Measurements from ENCODE around the gene ATRNL1. TPM values are rescaled to one million over a fixed set of nuclear protein-coding genes. Genes with fewer than 3 reads are reported as not detected.

ATRNL1 gene, protein sequence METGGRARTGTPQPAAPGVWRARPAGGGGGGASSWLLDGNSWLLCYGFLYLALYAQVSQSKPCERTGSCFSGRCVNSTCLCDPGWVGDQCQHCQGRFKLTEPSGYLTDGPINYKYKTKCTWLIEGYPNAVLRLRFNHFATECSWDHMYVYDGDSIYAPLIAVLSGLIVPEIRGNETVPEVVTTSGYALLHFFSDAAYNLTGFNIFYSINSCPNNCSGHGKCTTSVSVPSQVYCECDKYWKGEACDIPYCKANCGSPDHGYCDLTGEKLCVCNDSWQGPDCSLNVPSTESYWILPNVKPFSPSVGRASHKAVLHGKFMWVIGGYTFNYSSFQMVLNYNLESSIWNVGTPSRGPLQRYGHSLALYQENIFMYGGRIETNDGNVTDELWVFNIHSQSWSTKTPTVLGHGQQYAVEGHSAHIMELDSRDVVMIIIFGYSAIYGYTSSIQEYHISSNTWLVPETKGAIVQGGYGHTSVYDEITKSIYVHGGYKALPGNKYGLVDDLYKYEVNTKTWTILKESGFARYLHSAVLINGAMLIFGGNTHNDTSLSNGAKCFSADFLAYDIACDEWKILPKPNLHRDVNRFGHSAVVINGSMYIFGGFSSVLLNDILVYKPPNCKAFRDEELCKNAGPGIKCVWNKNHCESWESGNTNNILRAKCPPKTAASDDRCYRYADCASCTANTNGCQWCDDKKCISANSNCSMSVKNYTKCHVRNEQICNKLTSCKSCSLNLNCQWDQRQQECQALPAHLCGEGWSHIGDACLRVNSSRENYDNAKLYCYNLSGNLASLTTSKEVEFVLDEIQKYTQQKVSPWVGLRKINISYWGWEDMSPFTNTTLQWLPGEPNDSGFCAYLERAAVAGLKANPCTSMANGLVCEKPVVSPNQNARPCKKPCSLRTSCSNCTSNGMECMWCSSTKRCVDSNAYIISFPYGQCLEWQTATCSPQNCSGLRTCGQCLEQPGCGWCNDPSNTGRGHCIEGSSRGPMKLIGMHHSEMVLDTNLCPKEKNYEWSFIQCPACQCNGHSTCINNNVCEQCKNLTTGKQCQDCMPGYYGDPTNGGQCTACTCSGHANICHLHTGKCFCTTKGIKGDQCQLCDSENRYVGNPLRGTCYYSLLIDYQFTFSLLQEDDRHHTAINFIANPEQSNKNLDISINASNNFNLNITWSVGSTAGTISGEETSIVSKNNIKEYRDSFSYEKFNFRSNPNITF (N-terminal part only)
- 35.1 and 68.1 TPM in 2 replicates for total RNA-seq (2014; rRNA removed; shearing (Covaris generic))

DNA sequence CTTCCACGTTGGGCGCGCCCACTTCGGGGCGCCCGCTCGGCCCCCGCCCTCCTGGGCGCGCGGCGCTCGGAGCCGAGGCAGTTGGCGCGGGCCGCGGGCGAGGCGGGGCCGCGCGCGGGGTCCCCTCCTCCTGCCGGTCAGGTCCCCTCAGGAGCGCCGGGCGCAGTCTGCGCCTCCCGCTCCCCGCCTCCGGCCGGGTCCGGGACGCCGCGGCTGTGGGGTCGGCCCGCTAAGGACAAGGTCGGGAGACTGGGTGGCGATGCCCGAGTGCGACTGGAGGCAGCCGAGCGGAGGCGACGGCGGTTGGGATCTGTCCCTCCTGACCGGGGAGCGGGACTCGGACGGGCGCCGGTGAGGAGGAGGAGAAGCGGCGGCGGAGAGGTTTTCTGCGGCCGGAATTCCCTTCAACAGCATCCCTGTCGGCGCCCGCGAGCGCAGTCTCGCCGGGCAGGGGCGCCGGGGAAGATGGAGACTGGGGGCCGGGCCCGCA is at the start of gene ATRNL1:
ATRNL1 (plus strand) TSS at position 80 of the 490 bp plus-strand sequence; CDS start at position 466, 386 bp downstream.
- no peaks in the 10 kb centered on the region for H3K36me3 ChIP-seq (replicated peaks; ENCODE audit: control insufficient read depth, insufficient read depth, low read length)
- DNase-seq = peak; percentile 89
- peak within 1 kb of the TSS; percentile 84 for H3K4me3 ChIP-seq (ENCODE audit: insufficient read depth, low read depth, low read length)
- H3K27me3 ChIP-seq (ENCODE audit: control insufficient read depth, insufficient read depth, low read length) = peaks cover 16% of the 10 kb centered on the region

DNA sequence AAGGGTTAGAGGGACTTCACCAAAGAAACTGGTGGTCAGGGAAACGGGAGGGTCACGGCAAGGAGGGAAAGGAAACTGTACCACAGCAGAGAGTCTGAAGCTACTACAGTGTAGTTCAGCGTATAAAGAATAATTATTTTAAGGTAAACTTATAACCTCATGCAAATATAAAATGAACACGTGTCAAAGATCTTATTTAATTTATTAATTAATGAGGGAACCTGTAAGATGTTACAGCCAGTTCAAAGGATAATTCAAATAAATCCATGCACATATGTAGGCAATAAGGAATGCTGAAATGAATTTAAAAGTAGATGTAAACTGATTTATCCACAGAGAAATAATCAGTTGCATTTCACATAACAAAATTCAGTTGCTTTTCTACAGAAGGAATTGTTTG is 49.4 kb upstream of the ATRNL1 start:
- Histone ChIP-seq H3K36me3 (replicated peaks; ENCODE audit: control insufficient read depth, insufficient read depth, low read length) (no peaks in the 10 kb centered on the region), H3K27me3 (ENCODE audit: control insufficient read depth, insufficient read depth, low read length) (no peaks in the 10 kb centered on the region), H3K4me3 (ENCODE audit: insufficient read depth, low read depth, low read length) (no peak overlapping the region)
- no peak for DNase-seq

DNA sequence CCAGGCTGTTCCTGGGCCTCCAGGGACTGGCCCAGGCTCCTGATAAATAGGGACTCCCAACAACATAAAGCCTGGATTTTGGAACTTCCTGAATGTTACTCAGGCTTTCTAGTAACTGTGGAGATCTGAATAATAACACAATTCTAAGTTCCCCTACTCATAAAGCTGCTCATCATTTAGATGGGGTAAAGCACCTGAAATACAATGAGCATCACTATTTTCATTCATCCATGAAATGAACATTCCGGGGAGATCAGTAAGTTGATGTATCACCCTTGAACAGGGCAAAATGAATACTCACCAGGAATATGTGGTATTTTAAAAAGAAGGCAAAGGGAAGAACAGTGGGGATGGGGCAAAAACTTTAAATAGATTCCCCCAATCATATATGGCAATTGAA is 48.3 kb upstream of the ATRNL1 start:
- no peaks in the 10 kb centered on the region for H3K27me3 ChIP-seq (ENCODE audit: control insufficient read depth, insufficient read depth, low read length)
- no peak overlapping the region for H3K4me3 ChIP-seq (ENCODE audit: insufficient read depth, low read depth, low read length)
- H3K36me3 ChIP-seq (replicated peaks; ENCODE audit: control insufficient read depth, insufficient read depth, low read length) = no peaks in the 10 kb centered on the region
- DNase-seq = no peak

DNA sequence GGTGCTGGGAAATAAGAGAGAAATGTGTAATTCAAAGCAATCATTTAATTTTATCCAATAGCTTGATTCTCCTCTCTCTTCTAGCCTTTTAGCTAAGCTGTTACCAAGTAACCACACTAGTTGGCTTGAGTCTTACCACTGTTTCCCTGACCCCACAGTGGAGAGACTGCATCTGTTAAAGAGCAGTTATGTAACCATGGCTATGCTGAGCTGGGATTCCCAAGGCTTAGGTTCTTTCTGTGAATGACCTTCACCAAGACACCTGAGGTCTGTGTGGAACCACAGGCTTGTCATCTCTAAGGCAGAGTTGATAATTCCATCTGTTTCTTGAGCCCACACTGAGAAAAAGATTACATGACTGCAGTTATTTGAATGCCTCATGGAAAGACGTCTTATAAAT is 47.7 kb upstream of the ATRNL1 start:
- Histone ChIP-seq H3K27me3 (ENCODE audit: control insufficient read depth, insufficient read depth, low read length) (no peaks in the 10 kb centered on the region), H3K4me3 (ENCODE audit: insufficient read depth, low read depth, low read length) (no peak overlapping the region), H3K36me3 (replicated peaks; ENCODE audit: control insufficient read depth, insufficient read depth, low read length) (no peaks in the 10 kb centered on the region)
- no peak for DNase-seq

DNA sequence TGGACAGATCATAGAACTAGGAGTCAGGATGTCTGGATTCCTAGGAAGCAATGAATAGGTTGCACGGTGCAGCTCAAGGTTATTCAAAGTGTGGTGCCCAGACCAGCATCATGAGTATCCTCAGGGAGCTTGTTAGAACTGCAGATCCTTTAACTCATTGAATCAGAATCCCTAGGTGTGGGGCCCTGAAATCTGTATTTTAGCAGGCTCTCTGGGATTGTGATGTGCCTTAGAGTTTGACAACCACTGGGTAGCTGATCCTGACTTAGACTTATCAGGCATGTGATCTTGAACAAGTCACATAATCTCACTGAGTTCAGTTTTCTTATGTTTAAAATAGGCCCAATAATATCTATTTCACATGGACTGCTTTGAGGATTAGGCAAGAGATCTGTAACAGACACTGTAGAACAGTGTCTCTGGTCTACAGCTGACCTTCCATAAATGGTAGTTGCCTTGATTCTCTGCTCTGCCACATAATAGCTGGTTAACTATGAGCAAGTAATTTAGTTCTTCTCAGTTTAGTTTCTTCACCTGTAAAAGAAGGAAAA is 46.4 kb upstream of the ATRNL1 start:
- Histone ChIP-seq H3K4me3 (ENCODE audit: insufficient read depth, low read depth, low read length) (no peak overlapping the region), H3K36me3 (replicated peaks; ENCODE audit: control insufficient read depth, insufficient read depth, low read length) (no peaks in the 10 kb centered on the region), H3K27me3 (ENCODE audit: control insufficient read depth, insufficient read depth, low read length) (no peaks in the 10 kb centered on the region)
- DNase-seq = no peak

DNA sequence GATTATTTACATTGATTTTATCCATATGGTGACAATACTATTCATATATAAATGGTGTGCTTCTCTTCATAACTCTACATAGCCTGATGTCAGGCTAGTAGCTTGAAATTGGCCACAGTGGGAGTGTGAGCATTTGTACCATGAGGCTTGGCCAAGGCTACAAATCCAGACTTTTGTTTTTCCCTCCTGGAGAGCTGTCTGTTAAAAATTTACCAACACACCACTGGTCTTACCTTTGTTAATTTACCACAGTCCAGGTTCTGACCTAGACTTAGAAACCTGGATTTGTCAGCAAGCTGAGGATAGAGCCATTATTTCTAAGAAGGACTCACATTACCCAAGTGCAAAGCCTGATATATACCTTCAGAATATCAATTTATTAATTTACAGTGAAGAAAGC is 45.5 kb upstream of the ATRNL1 start:
- Histone ChIP-seq H3K27me3 (ENCODE audit: control insufficient read depth, insufficient read depth, low read length) (no peaks in the 10 kb centered on the region), H3K36me3 (replicated peaks; ENCODE audit: control insufficient read depth, insufficient read depth, low read length) (no peaks in the 10 kb centered on the region)
- no peak for DNase-seq

DNA sequence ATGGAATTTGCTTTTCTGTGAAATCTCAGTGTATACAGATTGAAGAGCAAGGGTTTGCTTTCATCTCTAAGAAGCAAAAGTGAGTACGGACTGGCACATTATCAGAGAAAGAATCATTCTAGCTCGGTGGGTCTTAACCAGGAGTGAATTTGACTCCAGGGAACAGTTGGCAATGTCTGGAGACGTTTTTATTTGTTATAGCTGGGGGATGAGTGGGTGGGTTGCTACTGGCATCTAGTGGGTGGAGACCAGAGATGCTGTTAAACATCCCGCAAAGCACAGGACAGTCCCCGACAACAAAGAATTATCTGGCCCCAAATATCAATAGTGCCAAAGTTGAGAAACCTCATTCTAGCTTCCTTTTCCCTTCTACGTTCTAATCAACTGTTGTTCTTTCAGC is 43.8 kb upstream of the ATRNL1 start:
- no peaks in the 10 kb centered on the region for H3K36me3 ChIP-seq (replicated peaks; ENCODE audit: control insufficient read depth, insufficient read depth, low read length)
- H3K27me3 ChIP-seq (ENCODE audit: control insufficient read depth, insufficient read depth, low read length) = no peaks in the 10 kb centered on the region
- no peak overlapping the region for H3K4me3 ChIP-seq (ENCODE audit: insufficient read depth, low read depth, low read length)
- DNase-seq = no peak

More for the DNA sequence above, 45.5 kb upstream of the ATRNL1 start:
- H3K4me3 ChIP-seq (ENCODE audit: insufficient read depth, low read depth, low read length) = no peak overlapping the region

GRCh38 chr10:115049960-115050359 is 43.2 kb upstream of the ATRNL1 start:
- H3K27me3 ChIP-seq (ENCODE audit: control insufficient read depth, insufficient read depth, low read length) = no peaks in the 10 kb centered on the region
- DNase-seq = no peak
- H3K36me3 ChIP-seq (replicated peaks; ENCODE audit: control insufficient read depth, insufficient read depth, low read length) = no peaks in the 10 kb centered on the region
- H3K4me3 ChIP-seq (ENCODE audit: insufficient read depth, low read depth, low read length) = no peak overlapping the region

DNA sequence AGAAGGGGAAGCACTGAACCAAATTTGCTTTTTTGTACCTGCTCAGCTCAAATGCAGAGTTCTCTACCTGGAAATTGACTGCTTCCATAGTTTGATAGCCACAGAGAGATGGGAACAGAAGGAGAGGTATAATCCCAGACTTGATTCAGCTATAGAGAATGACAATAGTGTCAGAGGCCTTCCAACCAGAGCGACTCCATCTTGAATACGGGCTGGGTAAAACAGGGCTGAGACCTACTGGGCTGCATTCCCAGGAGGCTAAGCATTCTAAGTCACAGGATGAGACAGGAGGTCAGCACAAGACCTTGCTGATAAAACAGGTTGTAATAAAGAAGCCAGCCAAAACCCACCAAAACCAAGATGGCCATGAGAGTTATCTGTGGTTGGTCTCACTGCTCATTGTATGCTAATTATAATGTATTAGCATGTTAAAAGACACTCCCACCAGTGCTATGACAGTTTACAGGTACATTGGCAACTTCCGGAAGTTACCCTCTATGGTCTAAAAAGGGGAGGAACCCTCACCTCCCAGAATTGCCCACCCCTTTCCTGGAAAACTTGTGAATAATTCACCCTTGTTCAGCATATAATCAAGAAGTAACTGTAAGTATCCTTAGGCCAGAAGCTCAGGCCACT is 42.7 kb upstream of the ATRNL1 start:
- H3K4me3 ChIP-seq (ENCODE audit: insufficient read depth, low read depth, low read length) = no peak overlapping the region
- no peaks in the 10 kb centered on the region for H3K36me3 ChIP-seq (replicated peaks; ENCODE audit: control insufficient read depth, insufficient read depth, low read length)

DNA sequence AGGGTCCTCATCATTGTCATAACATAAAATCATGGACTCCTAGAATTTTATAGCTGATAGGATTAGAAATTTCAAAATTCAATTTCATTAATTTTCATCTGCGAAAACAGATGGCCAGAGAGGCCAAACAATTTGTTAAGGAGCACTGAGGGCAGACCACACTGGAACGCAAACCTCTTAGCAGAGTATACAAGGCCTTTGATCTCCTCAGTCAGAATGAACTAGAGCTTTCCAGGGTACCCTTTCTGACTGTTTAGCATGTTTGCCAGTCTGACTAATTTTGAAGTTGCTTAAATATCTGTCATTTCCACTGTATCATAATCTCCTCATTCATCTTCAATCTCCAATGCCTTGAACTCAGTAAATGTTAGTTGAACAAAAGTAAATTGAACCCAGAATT is 41.9 kb upstream of the ATRNL1 start:
- no peak for DNase-seq
- H3K4me3 ChIP-seq (ENCODE audit: insufficient read depth, low read depth, low read length) = no peak overlapping the region
- H3K27me3 ChIP-seq (ENCODE audit: control insufficient read depth, insufficient read depth, low read length) = no peaks in the 10 kb centered on the region
- no peaks in the 10 kb centered on the region for H3K36me3 ChIP-seq (replicated peaks; ENCODE audit: control insufficient read depth, insufficient read depth, low read length)

More for the DNA sequence above, 42.7 kb upstream of the ATRNL1 start:
- no peaks in the 10 kb centered on the region for H3K27me3 ChIP-seq (ENCODE audit: control insufficient read depth, insufficient read depth, low read length)
- no peak for DNase-seq

DNA sequence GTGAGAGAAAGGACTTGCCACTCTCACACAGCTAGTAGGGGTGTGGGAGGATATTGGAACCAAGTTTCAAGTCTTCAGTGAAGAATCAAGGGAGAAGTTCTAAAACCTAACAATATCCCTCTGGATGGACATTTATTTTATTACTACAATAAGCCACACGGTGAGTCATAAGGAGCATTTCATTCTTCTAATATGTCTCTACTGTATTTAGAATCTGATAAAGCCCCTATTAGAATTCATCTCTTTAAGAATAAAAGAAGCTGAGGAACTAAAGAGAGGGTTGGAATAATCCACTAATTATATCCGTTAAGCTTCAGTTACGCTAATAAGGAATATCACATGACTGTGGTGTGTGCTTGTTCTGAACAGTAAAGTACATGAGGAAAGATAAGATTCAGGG is 40.9 kb upstream of the ATRNL1 start:
- no peaks in the 10 kb centered on the region for H3K36me3 ChIP-seq (replicated peaks; ENCODE audit: control insufficient read depth, insufficient read depth, low read length)
- no peak for DNase-seq

DNA sequence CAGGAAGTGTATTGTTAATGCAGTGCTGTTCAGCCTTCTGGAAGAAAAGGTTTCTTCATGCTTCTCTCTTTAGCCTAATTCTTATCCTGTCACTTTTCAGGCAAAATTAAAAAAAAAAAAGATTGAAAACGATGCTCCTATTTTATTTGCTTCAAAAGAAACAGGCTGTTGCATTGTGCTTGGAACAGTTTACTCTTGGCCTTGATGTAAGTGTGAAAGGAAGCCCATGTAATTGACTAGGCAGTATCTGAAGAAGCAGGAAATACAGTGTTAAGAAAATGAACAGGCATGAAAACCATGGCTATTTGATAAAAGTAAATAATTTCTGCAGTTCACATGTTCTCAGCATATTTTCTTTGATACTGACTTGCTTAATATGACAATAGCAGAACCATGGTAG is 40.4 kb upstream of the ATRNL1 start:
- H3K27me3 ChIP-seq (ENCODE audit: control insufficient read depth, insufficient read depth, low read length) = no peaks in the 10 kb centered on the region
- no peak for DNase-seq
- no peak overlapping the region for H3K4me3 ChIP-seq (ENCODE audit: insufficient read depth, low read depth, low read length)
- no peaks in the 10 kb centered on the region for H3K36me3 ChIP-seq (replicated peaks; ENCODE audit: control insufficient read depth, insufficient read depth, low read length)

More for the DNA sequence above, 40.9 kb upstream of the ATRNL1 start:
- no peaks in the 10 kb centered on the region for H3K27me3 ChIP-seq (ENCODE audit: control insufficient read depth, insufficient read depth, low read length)
- no peak overlapping the region for H3K4me3 ChIP-seq (ENCODE audit: insufficient read depth, low read depth, low read length)

DNA sequence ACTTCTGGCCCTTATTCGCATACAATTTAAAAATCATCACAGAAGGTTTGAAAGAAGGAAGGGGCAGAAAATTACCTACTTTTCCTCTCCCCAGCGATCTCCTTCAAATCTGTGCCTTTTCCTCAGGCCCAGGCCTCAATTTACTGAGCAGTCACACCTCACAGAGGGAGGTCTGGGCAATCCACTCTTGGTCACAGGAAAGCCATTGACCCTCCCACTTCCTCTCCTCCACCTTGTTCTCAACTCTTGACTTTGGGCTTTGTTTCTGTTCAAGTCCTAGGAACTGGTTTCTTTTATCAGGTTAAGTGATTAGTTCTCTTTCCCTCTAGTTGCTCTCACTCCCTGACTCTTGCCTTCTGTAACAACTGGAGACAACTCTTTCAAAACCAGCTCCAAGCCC is 37.0 kb upstream of the ATRNL1 start:
- Histone ChIP-seq H3K4me3 (ENCODE audit: insufficient read depth, low read depth, low read length) (no peak overlapping the region), H3K36me3 (replicated peaks; ENCODE audit: control insufficient read depth, insufficient read depth, low read length) (no peaks in the 10 kb centered on the region), H3K27me3 (ENCODE audit: control insufficient read depth, insufficient read depth, low read length) (no peaks in the 10 kb centered on the region)
- no peak for DNase-seq

All from H7 (cell line).